ENCODE data around the gene SHQ1. TPM values are rescaled to one million over a fixed set of nuclear protein-coding genes. Genes with fewer than 3 reads are reported as not detected.
A peak's percentile ranks its signal among the peaks of the same experiment; 100 is the strongest.
"Not testable (repeated sequence)": the region's sequence is repeated elsewhere in the genome, so short reads cannot be mapped to it uniquely, and the experiment has no call there.

SHQ1 gene
- polyA plus RNA-seq, 1 donor: 15.4 TPM

DNA sequence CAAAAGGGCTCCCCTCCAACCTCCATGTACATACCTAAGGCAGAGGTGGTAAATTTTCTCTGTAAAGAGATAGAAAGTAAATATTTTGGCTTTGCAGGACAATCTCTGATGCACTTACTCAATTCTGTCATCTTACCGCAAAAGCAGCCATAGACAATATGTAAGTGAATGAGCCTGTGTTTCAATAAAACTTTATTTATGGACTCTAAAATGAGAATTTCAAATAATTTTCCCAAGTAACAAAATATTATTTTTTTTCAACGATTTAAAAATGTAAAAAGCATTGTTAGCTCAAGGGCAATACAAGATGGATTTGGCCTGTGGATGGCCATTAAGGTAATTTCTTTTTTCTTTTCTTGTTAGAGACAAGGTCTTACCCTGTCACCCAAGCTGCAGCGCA is 44.7 kb downstream of the SHQ1 start:
- peaks cover 4% of the 10 kb centered on the region for H3K4me1 ChIP-seq (ENCODE audit: control insufficient read depth, insufficient read depth, low read length)
- H3K36me3 ChIP-seq (ENCODE audit: control insufficient read depth, insufficient read depth, low read length): no peaks in the 10 kb centered on the region
- no peak overlapping the region for H3K4me3 ChIP-seq (ENCODE audit: low read length)
- peak overlapping the region; percentile 75 for H3K27ac ChIP-seq (ENCODE audit: low read length)
- DNase-seq: no peak
- H3K9me3 ChIP-seq (ENCODE audit: control insufficient read depth, low read depth, low read length): no peaks in the 10 kb centered on the region
- H3K27me3 ChIP-seq (ENCODE audit: control insufficient read depth, insufficient read depth, low read length): no peaks in the 10 kb centered on the region
- 94% methylated on average over 2 of the region's 3 CpGs for WGBS (ENCODE audit: insufficient coverage, low lambda C conversion rate)

DNA sequence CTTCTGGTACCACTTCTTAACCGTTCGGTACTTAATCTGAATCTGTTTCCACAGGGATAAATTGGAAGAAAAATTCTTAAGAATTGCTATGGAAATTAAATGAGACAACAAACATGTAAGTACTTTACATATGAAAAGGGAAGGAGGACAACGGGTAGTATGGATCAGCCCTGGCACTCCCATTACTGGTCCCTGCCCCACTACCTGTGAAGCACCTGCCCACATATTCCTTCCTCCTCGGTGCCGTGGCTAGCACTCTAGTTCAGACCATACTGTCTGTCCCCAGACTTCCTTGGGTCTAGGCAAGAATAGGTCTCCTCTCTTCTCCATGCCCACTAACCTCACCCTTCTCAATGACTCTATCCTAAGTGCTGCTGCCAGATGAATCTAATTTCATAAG is 46.2 kb downstream of the SHQ1 start:
- Histone ChIP-seq H3K4me3 (ENCODE audit: low read length) (no peak overlapping the region), H3K4me1 (ENCODE audit: control insufficient read depth, insufficient read depth, low read length) (peaks cover 13% of the 10 kb centered on the region), H3K9me3 (ENCODE audit: control insufficient read depth, low read depth, low read length) (no peaks in the 10 kb centered on the region), H3K27ac (ENCODE audit: low read length) (no peak overlapping the region), H3K36me3 (ENCODE audit: control insufficient read depth, insufficient read depth, low read length) (no peaks in the 10 kb centered on the region), H3K27me3 (ENCODE audit: control insufficient read depth, insufficient read depth, low read length) (no peaks in the 10 kb centered on the region)
- WGBS (ENCODE audit: insufficient coverage, low lambda C conversion rate): 100% methylated on average over 1 of the region's 5 CpGs
- DNase-seq: no peak

DNA sequence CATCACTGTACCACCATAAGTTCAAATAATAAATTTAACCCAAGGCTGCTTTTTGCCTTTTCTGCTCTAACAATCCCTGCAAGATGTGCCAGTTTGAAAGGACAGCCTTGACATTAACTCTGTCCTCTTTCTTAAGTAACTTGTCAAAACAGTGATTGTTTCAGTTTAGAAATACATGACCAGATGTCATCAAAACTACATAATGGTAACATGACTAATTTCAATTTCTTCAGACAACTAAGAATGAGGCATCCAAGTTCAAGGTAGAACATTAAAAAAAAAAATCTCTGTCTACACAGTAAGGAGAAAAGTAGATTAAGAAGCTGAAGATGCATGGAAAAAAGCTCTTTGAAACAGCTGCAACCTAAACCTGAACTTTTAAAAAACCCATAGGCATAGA is 47.4 kb downstream of the SHQ1 start:
- H3K27me3 ChIP-seq (ENCODE audit: control insufficient read depth, insufficient read depth, low read length): no peaks in the 10 kb centered on the region

DNA sequence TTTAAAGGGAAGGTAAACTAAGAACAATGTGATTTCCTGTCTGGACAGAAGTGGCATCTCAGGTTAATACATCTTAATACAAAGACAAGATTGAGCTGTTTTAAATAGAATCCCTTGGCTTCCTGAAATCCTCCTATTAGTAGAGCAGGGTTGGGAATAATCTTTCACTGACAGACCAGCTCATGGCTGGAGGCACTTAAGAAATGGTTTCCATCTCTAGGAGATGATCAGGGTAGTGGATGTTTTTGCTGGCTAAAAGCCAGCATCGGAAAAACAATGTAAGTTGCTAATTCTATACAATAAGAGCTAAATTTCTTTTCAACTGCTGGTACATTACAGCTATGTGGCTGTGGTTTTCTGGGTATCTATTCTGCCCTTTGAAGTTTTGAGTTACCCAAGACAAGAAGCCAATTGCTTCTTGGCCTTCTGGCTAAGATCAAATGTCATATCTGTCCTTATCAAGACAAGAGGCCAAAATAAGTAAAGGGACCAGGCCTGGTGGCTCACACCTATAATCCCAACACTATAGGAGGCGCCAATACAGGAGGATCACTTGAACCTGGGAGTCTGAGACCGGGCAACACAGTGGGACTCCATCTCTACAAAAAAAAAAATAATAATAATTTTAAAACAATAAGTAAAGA is 49.6 kb downstream of the SHQ1 start:
- Histone ChIP-seq H3K4me1 (ENCODE audit: control insufficient read depth, insufficient read depth, low read length) (peaks cover 20% of the 10 kb centered on the region), H3K36me3 (ENCODE audit: control insufficient read depth, insufficient read depth, low read length) (no peaks in the 10 kb centered on the region), H3K4me3 (ENCODE audit: low read length) (no peak overlapping the region), H3K27ac (ENCODE audit: low read length) (peak overlapping the region; percentile 69), H3K27me3 (ENCODE audit: control insufficient read depth, insufficient read depth, low read length) (no peaks in the 10 kb centered on the region), H3K9me3 (ENCODE audit: control insufficient read depth, low read depth, low read length) (no peaks in the 10 kb centered on the region)
- DNase-seq: no peak
- 86% methylated on average over 1 of the region's 3 CpGs for WGBS (ENCODE audit: insufficient coverage, low lambda C conversion rate)

More for the DNA sequence above, 47.4 kb downstream of the SHQ1 start:
- peaks cover 12% of the 10 kb centered on the region for H3K4me1 ChIP-seq (ENCODE audit: control insufficient read depth, insufficient read depth, low read length)
- no peak for DNase-seq
- no peak overlapping the region for H3K27ac ChIP-seq (ENCODE audit: low read length)
- no peak overlapping the region for H3K4me3 ChIP-seq (ENCODE audit: low read length)
- H3K36me3 ChIP-seq (ENCODE audit: control insufficient read depth, insufficient read depth, low read length): no peaks in the 10 kb centered on the region
- H3K9me3 ChIP-seq (ENCODE audit: control insufficient read depth, low read depth, low read length): no peaks in the 10 kb centered on the region

DNA sequence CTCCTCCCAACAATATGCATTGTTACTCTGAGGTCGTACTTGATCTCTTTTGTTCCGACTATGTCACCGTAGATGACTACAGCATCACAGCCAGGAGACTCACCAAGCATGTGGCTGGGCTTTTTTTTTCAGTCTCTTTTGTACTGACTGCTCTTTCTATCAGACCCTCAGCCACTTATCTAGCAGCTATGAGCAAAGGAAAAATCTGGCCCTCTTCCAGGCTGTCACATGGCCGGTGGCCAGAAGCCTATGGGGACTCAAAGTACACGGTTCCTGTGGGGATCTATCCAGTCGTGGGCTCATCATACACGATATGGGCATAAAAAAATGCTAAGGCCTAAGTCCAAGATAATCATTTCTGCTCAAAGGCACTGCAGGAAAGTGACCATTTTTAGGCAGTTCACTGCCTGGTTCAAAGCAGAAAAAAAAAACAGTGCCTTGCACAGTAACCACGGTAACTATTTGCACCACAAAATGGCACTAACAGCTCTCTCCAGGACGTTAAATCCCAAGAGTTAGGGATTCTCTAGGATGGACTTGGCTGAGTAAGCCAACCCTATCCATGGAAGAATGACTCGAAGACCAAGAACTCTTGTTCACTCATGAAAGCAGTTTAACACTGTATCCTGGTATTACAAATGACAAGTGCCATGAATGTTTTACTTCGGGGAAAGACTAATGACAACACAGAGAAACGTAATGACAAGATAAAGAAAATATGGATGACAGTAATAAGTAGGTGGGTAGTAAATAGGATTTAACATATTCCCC is 50.3 kb downstream of the SHQ1 start:
- Histone ChIP-seq H3K4me1 (ENCODE audit: control insufficient read depth, insufficient read depth, low read length) (peaks cover 20% of the 10 kb centered on the region), H3K27ac (ENCODE audit: low read length) (peak overlapping the region; percentile 69), H3K27me3 (ENCODE audit: control insufficient read depth, insufficient read depth, low read length) (no peaks in the 10 kb centered on the region), H3K9me3 (ENCODE audit: control insufficient read depth, low read depth, low read length) (no peaks in the 10 kb centered on the region), H3K36me3 (ENCODE audit: control insufficient read depth, insufficient read depth, low read length) (no peaks in the 10 kb centered on the region), H3K4me3 (ENCODE audit: low read length) (no peak overlapping the region)
- peak; percentile 88 to 97 for DNase-seq
- WGBS (ENCODE audit: insufficient coverage, low lambda C conversion rate): 49% methylated on average over 3 of the region's 12 CpGs

DNA sequence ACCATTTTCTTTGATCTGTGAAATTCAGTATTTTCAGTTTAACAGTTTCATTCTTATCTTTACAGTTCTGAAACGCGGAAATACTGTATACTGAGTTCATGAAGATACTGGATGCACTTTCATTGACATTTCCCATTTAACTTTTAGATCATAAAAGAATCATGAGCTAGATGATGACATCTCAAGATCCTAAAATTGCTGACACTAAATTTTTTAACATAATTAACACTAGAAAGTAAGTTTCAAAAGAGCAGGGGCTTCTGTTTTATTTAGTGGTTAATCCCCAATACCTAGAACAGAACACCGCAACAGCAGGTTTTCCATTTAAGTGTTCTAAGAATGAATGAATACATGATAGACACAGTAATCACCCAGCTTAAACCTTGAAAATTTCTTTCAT is 54.2 kb downstream of the SHQ1 start:
- Histone ChIP-seq H3K36me3 (ENCODE audit: control insufficient read depth, insufficient read depth, low read length) (peaks cover 2% of the 10 kb centered on the region), H3K27ac (ENCODE audit: low read length) (peak overlapping the region; percentile 26), H3K9me3 (ENCODE audit: control insufficient read depth, low read depth, low read length) (no peaks in the 10 kb centered on the region), H3K27me3 (ENCODE audit: control insufficient read depth, insufficient read depth, low read length) (no peaks in the 10 kb centered on the region), H3K4me1 (ENCODE audit: control insufficient read depth, insufficient read depth, low read length) (peaks cover 20% of the 10 kb centered on the region), H3K4me3 (ENCODE audit: low read length) (no peak overlapping the region)
- DNase-seq: peak in 1 of 2 donors; percentile 28
- 43% methylated on average over 2 of the region's 3 CpGs for WGBS (ENCODE audit: insufficient coverage, low lambda C conversion rate)

DNA sequence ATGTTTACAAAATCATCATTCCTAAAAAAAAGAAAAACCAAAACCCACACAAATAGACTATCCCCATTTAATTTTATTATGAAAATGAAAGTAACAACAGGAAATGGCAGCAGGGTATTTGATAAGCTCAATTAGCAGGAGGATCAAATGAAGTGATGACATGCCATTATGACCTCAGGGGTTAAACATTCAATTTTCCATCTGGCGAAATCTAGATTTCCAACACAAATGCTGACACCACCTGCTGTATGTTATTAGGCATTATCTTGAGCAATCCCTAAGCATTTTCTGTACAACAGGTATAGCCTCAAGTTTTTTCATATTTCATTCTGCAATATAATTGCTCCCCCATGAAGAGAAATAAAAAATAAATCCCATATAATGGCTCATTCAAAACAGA is 57.1 kb downstream of the SHQ1 start:
- no CpG with 5 or more reads among the region's 1 CpG for WGBS (ENCODE audit: insufficient coverage, low lambda C conversion rate)
- no peak overlapping the region for H3K4me3 ChIP-seq (ENCODE audit: low read length)
- no peaks in the 10 kb centered on the region for H3K27me3 ChIP-seq (ENCODE audit: control insufficient read depth, insufficient read depth, low read length)
- H3K4me1 ChIP-seq (ENCODE audit: control insufficient read depth, insufficient read depth, low read length): peaks cover 8% of the 10 kb centered on the region
- peaks cover 2% of the 10 kb centered on the region for H3K36me3 ChIP-seq (ENCODE audit: control insufficient read depth, insufficient read depth, low read length)
- H3K27ac ChIP-seq (ENCODE audit: low read length): no peak overlapping the region
- peak in 1 of 2 donors; percentile 43 for DNase-seq
- peaks cover 11% of the 10 kb centered on the region for H3K9me3 ChIP-seq (ENCODE audit: control insufficient read depth, low read depth, low read length)

DNA sequence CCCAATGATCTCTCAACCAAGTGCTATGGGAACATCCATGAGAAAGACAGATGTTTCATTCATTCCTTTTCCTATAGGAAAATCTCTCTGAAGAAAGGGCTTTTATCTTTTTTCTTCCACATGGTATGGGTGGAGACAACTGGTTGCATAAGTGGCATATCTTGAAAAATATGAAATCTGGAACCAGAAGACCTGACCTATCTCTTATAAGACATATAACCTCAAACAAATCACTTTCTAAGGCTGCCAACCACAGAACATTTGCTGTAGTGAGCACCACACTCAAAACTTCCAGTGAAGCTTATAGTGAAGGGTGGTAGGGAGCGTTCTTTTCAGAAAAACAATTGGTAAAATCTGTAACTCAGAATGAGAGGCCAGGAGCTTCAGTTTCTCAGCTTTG is 58.5 kb downstream of the SHQ1 start:
- Histone ChIP-seq H3K27ac (ENCODE audit: low read length) (no peak overlapping the region), H3K9me3 (ENCODE audit: control insufficient read depth, low read depth, low read length) (peaks cover 11% of the 10 kb centered on the region), H3K4me3 (ENCODE audit: low read length) (no peak overlapping the region), H3K27me3 (ENCODE audit: control insufficient read depth, insufficient read depth, low read length) (no peaks in the 10 kb centered on the region), H3K36me3 (ENCODE audit: control insufficient read depth, insufficient read depth, low read length) (peaks cover 2% of the 10 kb centered on the region), H3K4me1 (ENCODE audit: control insufficient read depth, insufficient read depth, low read length) (no peaks in the 10 kb centered on the region)
- no peak for DNase-seq
- WGBS (ENCODE audit: insufficient coverage, low lambda C conversion rate): no CpG with 5 or more reads among the region's 1 CpG

DNA sequence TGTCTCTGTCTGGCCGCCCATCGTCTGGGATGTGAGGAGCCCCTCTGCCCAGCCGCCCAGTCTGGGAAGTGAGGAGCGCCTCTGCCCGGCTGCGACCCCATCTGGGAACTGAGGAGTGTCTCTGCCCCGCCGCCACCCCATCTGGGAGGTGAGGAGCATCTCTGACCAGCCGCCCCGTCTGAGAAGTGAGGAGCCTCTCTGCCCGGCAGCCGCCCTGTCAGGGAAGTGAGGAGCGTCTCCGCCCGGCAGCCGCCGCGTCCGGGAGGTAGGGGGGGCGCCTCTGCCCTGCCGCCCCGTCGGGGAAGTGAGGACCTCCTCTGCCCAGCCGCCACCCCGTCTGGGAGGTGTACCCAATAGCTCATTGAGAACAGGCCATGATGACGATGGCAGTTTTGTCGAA is 60.0 kb downstream of the SHQ1 start:
- not testable (repeated sequence) for H3K36me3 ChIP-seq (ENCODE audit: control insufficient read depth, insufficient read depth, low read length); DNase-seq; H3K27me3 ChIP-seq (ENCODE audit: control insufficient read depth, insufficient read depth, low read length); H3K27ac ChIP-seq (ENCODE audit: low read length); H3K4me3 ChIP-seq (ENCODE audit: low read length); H3K4me1 ChIP-seq (ENCODE audit: control insufficient read depth, insufficient read depth, low read length)
- no CpG with 5 or more reads among the region's 27 CpGs for WGBS (ENCODE audit: insufficient coverage, low lambda C conversion rate)
- peaks cover 11% of the 10 kb centered on the region for H3K9me3 ChIP-seq (ENCODE audit: control insufficient read depth, low read depth, low read length)

DNA sequence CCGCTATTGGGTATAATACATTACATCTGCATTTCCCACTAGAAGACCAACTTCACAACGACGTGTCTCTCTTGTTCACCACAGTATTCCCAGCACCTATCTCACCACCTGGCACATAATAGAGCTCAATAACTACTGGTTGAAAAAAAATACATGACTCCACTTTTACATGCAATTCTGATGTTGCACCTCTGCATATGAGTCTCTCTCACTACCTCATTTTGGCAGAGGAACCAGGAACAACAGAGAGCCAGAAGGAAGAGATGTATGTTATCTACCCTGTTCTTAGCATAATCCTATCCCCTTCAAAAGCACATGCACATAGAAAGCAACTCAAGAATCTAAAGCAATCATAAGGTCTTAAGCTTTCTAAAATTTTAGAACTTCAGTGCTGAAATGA is 61.6 kb downstream of the SHQ1 start:
- Histone ChIP-seq H3K4me1 (ENCODE audit: control insufficient read depth, insufficient read depth, low read length) (no peaks in the 10 kb centered on the region), H3K27ac (ENCODE audit: low read length) (no peak overlapping the region), H3K4me3 (ENCODE audit: low read length) (no peak overlapping the region), H3K9me3 (ENCODE audit: control insufficient read depth, low read depth, low read length) (peaks cover 11% of the 10 kb centered on the region), H3K27me3 (ENCODE audit: control insufficient read depth, insufficient read depth, low read length) (no peaks in the 10 kb centered on the region), H3K36me3 (ENCODE audit: control insufficient read depth, insufficient read depth, low read length) (no peaks in the 10 kb centered on the region)
- no peak for DNase-seq
- WGBS (ENCODE audit: insufficient coverage, low lambda C conversion rate): no CpG with 5 or more reads among the region's 3 CpGs

DNA sequence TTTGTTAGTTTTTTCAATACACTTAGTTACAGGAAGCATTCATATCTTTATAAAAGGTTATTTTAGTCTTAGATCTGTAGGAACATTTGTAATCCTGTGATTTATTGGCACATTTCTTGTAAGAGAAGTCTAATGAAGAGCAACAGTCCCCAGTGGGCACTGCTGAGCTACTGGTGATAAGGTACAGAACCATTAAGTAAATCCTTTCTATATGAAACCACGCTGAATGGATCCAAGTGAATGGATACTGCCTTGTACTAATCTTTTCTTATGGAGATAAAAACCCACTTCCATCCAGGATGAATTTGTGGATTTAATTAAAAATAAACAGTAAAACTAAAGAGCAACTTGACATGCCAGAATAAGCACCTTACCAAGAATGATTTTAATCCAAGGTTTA is 64.0 kb downstream of the SHQ1 start:
- WGBS (ENCODE audit: insufficient coverage, low lambda C conversion rate): no CpG with 5 or more reads among the region's 1 CpG
- H3K36me3 ChIP-seq (ENCODE audit: control insufficient read depth, insufficient read depth, low read length): no peaks in the 10 kb centered on the region

More for the DNA sequence above, 64.0 kb downstream of the SHQ1 start:
- H3K27ac ChIP-seq (ENCODE audit: low read length): no peak overlapping the region
- DNase-seq: no peak
- no peaks in the 10 kb centered on the region for H3K27me3 ChIP-seq (ENCODE audit: control insufficient read depth, insufficient read depth, low read length)
- H3K9me3 ChIP-seq (ENCODE audit: control insufficient read depth, low read depth, low read length): peaks cover 11% of the 10 kb centered on the region
- H3K4me3 ChIP-seq (ENCODE audit: low read length): no peak overlapping the region
- no peaks in the 10 kb centered on the region for H3K4me1 ChIP-seq (ENCODE audit: control insufficient read depth, insufficient read depth, low read length)

Data from large intestine (tissue), 3 donors.